HL-60 (cell line): ENCODE results near the gene CCL26.

Experiments used
- DNase-seq, 2 experiments: peaks; one replicate each; pipeline ENCODE4 v3.0.0-alpha.2; 2010 to 2020; ENCODE audit warnings: low read depth in 1 of 2, low spot score in 1 of 2
- H3K27ac ChIP-seq: fragments of 250-450 bp; sonication (Bioruptor Pico); replicated peaks from 2 replicates; pipeline ENCODE4 v1.5.1; 2020; ENCODE audit warnings: mild to moderate bottlenecking, moderate library complexity
- H3K27me3 ChIP-seq: fragments of 250-450 bp; sonication (Bioruptor Pico); 2 replicates; pipeline ENCODE4 v1.5.1; 2021; ENCODE audit warnings: mild to moderate bottlenecking, moderate library complexity; ENCODE audit not compliant: insufficient read depth, poor library complexity, severe bottlenecking
- H3K4me3 ChIP-seq: replicated peaks from 2 replicates; pipeline ENCODE4 v1.5.1; 2011; ENCODE audit warnings: mild to moderate bottlenecking, control low read depth, low read length; ENCODE audit not compliant: insufficient read depth
- CTCF ChIP-seq: IDR thresholded peaks from one replicate; pipeline ENCODE4 v1.5.1; 2011; ENCODE audit warnings: low read length, control low read depth, inconsistent platforms; ENCODE audit not compliant: insufficient read depth
- GABPA ChIP-seq: IDR thresholded peaks from 2 replicates; pipeline ENCODE4 v1.6.1; 2012; ENCODE audit warnings: low read depth
- POLR2AphosphoS5 ChIP-seq: IDR thresholded peaks from 2 replicates; pipeline ENCODE4 v1.6.1; 2012; ENCODE audit warnings: low read depth
- REST ChIP-seq: IDR thresholded peaks from 2 replicates; pipeline ENCODE4 v1.6.1; 2012; ENCODE audit warnings: low read depth; ENCODE audit not compliant: insufficient replicate concordance
- SPI1 ChIP-seq: IDR thresholded peaks from 2 replicates; pipeline ENCODE4 v1.6.1; 2012; ENCODE audit warnings: low read depth, mild to moderate bottlenecking, borderline replicate concordance

Gene CCL26

GRCh38 chr7:75734586-75735458, 37.2 kb downstream of the CCL26 start:
- H3K27ac ChIP-seq, result no peak overlapping the region
- no peak for TF ChIP-seq CTCF
- no peak for TF ChIP-seq GABPA
- H3K4me3 ChIP-seq, result no peak overlapping the region
- H3K27me3 ChIP-seq, result no peaks in the 10 kb centered on the region
- no peak for DNase-seq

- Histone ChIP-seq H3K27ac (no peak overlapping the region), H3K27me3 (no peaks in the 10 kb centered on the region), H3K4me3 (no peak overlapping the region)
- no peak for DNase-seq
- TF ChIP-seq SPI1, result no peak
- no peak for TF ChIP-seq GABPA
- TF ChIP-seq CTCF, result no peak
- no peak for TF ChIP-seq POLR2AphosphoS5
- no peak for TF ChIP-seq REST
Measured at GRCh38 chr7:75732764-75733630, 39.0 kb downstream of the CCL26 start.

GRCh38 chr7:75732016-75732521, 39.9 kb downstream of the CCL26 start:
- Histone ChIP-seq H3K27ac (no peak overlapping the region), H3K4me3 (no peak overlapping the region), H3K27me3 (no peaks in the 10 kb centered on the region)
- TF ChIP-seq GABPA, result no peak
- TF ChIP-seq REST, result no peak
- no peak for TF ChIP-seq POLR2AphosphoS5
- TF ChIP-seq SPI1, result no peak
- TF ChIP-seq CTCF, result no peak
- no peak for DNase-seq
